HG03521 (cell line): ENCODE results near the gene TRO.

Experiments used
- ATAC-seq: cut with Tn5 transposase; IDR thresholded peaks from one replicate; pipeline ENCODE4 v1.9.1; 2021; ENCODE audit warnings: mild to moderate bottlenecking, moderate library complexity; ENCODE audit not compliant: unreplicated experiment

The TRO gene, protein sequence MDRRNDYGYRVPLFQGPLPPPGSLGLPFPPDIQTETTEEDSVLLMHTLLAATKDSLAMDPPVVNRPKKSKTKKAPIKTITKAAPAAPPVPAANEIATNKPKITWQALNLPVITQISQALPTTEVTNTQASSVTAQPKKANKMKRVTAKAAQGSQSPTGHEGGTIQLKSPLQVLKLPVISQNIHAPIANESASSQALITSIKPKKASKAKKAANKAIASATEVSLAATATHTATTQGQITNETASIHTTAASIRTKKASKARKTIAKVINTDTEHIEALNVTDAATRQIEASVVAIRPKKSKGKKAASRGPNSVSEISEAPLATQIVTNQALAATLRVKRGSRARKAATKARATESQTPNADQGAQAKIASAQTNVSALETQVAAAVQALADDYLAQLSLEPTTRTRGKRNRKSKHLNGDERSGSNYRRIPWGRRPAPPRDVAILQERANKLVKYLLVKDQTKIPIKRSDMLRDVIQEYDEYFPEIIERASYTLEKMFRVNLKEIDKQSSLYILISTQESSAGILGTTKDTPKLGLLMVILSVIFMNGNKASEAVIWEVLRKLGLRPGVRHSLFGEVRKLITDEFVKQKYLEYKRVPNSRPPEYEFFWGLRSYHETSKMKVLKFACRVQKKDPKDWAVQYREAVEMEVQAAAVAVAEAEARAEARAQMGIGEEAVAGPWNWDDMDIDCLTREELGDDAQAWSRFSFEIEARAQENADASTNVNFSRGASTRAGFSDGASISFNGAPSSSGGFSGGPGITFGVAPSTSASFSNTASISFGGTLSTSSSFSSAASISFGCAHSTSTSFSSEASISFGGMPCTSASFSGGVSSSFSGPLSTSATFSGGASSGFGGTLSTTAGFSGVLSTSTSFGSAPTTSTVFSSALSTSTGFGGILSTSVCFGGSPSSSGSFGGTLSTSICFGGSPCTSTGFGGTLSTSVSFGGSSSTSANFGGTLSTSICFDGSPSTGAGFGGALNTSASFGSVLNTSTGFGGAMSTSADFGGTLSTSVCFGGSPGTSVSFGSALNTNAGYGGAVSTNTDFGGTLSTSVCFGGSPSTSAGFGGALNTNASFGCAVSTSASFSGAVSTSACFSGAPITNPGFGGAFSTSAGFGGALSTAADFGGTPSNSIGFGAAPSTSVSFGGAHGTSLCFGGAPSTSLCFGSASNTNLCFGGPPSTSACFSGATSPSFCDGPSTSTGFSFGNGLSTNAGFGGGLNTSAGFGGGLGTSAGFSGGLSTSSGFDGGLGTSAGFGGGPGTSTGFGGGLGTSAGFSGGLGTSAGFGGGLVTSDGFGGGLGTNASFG (N-terminal part only)

DNA sequence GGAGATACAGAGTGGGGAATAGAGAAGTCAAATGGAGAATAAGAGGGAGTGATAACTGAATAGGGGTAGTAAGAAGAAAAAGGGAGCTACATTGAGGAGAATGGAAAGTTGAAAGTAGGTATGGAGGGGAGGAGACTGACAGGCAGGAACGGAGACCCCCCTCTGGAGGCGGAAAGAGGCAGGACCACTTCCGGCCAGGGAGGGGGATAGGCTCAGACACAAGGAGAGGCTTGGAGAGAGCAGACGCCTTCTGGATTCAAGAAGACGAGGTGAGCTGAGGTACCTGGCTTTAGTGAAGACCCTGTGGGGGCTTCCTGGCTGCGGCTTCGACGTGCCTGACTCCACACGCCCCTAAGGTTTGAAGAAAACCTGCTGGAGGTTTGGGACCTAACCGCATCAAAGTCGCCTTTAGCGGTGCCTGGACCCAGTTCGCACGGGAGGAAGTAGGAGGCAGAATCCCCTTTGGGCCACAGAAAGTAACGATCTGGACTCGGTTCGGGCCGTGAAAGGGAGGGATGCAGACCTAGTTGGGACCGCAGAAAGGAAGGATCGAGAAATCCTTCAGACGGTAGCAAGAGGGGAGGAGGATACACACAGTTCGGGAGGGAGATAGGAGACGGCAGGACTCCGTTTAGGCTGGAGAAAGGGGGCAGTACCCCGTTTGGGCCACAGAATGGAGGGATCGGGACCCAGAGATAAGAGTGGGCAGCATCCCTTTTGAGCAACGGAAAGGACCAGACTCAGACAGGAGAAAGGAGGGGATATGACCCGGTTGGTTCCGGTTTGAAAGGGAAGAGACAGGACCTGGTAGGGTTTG lies at the start of gene TRO:
TSS of gene TRO (plus strand) at position 215 of the 817 bp plus-strand sequence. CDS start 1,423 bp downstream, outside the sequence.
- no peak for ATAC-seq

DNA sequence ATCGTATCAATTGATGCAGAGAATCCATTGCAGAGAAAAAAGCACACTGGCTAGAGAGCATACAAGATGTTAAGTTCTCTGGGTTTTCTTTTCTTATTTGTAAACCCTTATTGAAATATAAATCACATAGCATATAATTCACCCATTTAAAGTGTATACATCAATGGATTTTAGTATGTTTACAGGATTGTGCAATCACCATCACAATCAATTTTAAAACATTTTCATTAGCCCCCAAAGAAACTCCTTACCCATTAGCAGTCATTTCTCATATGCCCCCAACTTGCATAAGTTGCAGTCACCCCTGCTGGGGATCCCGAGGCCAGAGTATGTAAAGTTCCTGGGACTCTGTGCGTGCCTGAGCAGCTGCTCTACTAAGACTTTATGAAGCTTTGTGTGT lies 34.9 kb upstream of the TRO start:
- no peak for ATAC-seq

DNA sequence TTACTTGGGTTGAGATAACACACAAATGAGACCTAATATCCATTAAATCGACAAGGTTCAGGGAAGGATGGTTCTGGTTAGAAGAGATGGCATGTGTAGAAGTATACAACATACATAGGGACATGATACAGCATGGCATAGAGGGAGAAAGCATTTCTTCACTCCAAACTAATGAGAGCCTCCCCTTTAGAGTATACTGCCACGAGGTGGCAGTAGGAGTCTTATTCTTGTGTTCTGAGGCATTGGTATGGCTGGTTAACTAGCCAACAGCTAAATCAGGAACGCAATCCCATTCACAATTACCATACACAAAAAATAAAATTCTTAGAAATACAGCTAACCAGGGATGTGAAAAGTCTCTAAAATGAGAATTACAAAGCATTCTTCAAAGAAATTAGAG lies 29.1 kb upstream of the TRO start:
- ATAC-seq: no peak

DNA sequence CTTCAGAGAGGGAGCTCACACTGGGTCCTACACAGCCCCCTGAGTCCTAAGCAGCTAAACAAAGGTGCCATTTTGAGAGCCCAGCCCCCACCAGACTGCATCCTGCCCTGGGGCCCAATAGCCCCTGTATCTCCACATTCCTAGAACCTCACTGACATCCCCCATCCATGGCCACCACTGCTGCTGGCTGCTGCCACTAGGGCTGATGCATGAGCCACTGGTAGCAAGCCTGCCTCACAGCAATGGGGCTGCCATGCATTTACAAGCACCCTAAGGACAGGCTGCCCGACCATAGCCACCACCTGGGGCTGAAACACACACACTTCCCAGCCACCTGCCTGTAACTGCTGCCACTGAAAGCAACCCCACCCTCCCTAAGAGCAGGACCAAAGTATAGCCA lies 26.5 kb upstream of the TRO start:
- ATAC-seq: no peak

DNA sequence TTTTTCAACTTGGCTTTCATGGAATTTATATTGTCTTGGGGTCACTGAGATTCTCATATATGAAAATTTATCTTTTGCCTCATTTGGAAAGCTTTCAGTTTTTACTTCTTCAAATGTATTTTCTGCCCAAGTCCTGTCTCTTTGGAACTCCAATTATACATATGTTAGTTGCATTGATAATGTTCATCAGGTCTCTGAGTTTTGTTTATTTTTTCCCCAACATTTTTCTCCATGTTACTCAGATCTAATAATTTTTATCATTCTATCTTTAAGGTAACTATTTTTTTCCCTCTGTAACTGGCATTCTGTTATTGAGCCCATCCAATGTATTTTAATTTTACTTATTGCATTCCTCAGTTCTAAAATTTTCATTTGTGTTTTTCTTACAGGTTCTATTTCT lies 10.7 kb upstream of the TRO start:
- ATAC-seq: no peak

DNA sequence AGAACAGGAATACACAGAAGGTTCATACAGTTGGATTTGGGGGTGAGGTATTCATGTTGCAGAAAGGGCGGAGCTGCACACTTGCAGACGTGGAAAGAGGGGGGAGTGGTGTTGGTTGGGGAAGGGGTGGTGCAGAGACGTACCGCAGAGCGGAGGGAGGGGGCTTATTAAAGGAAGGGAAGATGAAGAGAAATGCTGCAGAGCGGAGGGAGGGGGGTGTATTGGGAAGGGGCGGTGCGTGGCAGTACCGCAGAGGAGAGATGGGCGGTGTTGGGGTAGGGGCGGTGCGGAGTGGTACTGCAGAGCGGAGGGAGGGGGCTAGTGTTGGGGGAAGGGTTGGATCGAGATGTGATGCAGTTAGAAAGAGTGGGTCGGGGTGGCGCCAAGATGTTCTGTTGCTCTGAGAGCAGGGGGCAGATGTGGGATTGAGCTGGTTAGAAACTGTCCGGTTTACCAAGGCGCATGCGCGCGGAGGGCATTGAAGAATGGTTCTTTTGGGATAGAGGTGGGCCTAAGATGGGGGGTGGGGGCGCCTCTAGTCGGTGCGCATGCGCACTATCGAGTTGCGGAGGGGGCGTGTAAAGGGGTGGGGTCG lies 900 bp downstream of the TRO start:
- peak; percentile 51 for ATAC-seq

DNA sequence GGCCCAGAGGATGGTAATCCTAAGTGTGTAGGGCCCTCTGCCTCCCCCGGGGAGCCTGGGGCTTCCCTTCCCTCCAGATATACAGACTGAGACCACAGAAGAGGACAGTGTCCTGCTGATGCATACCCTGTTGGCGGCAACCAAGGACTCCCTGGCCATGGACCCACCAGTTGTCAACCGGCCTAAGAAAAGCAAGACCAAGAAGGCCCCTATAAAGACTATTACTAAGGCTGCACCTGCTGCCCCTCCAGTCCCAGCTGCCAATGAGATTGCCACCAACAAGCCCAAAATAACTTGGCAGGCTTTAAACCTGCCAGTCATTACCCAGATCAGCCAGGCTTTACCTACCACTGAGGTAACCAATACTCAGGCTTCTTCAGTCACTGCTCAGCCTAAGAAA lies 1.9 kb downstream of the TRO start:
- no peak for ATAC-seq

DNA sequence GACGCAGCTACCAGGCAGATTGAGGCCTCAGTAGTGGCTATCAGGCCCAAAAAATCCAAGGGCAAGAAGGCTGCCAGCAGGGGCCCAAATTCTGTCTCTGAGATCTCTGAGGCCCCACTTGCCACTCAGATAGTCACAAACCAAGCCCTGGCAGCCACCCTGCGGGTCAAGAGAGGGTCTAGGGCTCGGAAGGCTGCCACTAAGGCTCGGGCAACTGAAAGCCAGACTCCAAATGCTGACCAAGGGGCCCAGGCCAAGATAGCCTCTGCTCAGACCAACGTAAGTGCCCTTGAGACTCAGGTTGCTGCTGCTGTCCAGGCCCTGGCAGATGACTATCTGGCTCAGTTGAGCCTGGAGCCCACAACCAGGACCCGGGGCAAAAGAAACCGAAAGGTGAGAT lies 2.8 kb downstream of the TRO start:
- ATAC-seq: no peak

DNA sequence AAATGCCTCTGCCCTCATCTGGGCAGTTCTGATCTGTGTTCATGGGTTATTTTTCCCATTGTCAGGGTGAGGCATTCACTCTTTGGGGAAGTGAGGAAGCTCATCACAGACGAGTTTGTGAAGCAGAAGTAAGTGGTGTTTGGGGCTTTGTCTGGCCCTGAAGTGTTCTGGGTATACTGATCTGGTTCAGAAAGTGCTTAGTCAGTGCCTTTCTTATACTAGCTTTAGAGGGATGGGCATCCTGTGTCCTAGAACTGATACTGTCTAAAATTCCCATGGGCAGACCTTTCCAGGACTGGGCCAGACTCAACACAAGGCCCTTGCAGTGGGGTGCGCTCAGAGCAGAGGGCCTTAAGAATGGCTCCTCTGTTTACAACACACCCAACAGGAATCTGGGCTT lies 6.4 kb downstream of the TRO start:
- no peak for ATAC-seq

DNA sequence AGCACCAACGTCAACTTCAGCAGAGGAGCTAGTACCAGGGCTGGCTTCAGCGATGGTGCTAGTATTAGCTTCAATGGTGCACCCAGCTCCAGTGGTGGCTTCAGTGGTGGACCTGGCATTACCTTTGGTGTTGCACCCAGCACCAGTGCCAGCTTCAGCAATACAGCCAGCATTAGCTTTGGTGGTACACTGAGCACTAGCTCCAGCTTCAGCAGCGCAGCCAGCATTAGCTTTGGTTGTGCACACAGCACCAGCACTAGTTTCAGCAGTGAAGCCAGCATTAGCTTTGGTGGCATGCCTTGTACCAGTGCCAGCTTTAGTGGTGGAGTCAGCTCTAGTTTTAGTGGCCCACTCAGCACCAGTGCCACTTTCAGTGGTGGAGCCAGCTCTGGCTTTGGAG lies 8.3 kb downstream of the TRO start:
- no peak for ATAC-seq

DNA sequence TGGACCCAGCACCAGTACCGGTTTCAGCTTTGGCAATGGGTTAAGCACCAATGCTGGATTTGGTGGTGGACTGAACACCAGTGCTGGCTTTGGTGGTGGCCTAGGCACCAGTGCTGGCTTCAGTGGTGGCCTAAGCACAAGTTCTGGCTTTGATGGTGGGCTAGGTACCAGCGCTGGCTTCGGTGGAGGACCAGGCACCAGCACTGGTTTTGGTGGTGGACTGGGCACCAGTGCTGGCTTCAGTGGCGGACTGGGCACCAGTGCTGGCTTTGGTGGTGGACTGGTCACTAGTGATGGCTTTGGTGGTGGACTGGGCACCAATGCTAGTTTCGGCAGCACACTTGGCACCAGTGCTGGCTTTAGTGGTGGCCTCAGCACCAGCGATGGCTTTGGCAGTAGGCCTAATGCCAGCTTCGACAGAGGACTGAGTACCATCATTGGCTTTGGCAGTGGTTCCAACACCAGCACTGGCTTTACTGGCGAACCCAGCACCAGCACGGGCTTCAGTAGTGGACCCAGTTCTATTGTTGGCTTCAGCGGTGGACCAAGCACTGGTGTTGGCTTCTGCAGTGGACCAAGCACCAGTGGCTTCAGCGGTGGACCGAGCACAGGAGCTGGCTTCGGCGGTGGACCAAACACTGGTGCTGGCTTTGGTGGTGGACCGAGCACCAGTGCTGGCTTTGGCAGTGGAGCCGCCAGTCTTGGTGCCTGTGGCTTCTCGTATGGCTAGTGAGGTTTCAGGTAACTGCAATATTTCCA lies 9.8 kb downstream of the TRO start:
- ATAC-seq: no peak

DNA sequence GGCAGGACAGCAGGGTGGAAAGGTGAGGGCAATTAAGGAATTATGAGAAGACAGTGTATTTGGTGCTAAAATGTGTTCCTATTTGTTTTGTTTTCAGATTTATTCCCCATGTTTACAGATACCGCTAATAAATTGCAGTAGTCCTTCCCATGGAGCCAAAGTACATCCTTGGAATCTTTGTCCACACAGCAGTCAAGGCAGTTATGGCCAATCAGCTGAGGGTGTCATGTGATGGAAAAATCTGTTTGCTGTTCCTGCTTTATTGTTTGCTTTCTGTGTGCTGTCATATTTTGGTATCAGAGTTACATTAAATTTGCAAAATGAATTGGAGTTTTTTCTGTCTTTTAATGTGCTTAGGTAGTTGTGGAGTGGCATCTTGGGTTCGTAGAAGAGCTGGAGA lies 10.5 kb downstream of the TRO start:
- no peak for ATAC-seq

DNA sequence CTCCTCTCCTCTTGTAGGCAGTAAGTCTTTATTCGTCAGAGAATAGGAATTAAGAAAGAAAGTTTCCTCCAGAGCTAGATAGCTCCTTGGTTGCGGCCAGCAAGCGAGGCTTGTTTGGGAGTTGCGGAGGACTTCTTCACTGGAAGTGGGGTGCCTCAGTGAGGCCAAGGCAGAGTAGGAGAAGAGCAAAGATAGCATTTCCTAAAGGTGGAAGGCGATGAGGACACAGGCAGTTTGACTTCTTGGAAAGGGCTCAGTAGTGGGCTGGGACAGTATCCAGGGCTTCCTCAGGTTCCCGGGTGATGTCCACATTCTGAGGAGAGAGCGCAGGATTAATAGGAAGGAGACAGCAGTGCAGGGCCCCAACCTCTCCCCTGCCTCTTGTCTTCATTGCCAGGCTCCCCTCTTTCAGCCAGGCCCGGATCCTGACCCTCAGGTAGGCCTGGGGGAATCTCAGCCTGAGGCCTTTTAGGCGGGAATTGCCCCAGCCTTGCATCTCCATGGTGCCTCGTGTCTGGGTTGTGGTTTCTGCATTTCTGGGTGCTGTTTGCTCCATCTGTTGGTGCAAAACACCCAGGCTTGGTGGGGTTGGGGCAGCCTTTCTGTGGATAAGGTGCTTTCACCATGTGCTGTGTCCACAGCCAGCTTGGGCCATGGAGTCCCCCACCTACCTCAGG lies 12.7 kb downstream of the TRO start:
- no peak for ATAC-seq

DNA sequence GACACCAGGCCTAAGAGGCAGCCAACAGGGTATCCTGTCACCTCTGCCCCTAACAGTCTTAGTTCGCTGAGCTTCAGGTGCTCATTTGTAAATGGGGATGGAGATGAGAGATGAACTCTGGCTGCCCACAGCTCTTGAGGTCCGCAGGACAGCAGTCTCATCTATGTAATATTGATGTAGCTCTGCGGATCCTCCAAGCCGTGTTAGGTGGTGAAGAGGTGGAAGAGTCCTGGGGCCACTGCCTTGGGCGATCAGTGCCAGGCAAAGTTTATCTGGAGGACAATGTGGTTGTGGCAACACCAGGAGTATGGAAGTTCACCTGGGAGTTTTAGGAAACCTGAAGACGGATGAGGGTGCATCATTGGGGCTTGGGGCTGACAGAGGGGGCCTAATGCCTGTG lies 13.4 kb downstream of the TRO start:
- ATAC-seq: no peak

DNA sequence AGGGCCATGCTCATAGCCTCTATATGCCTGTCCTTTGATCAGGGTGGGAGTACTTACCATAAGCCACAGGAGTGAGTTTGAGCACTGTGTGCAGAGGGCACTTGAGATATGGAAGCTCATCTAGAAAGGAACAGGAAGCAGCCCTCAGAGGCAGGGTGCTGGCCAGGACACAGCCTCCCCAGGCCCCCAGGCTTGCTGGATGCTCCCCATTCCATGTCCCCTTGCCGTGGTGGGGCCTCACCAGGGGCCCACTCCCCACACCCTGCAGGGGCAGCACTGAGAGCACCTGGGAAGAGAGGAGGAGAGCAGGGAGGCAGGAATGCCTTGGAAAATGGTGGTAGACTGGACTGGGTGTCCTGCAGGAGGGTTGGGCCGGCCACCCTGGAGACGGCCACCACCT lies 14.3 kb downstream of the TRO start:
- ATAC-seq: no peak

DNA sequence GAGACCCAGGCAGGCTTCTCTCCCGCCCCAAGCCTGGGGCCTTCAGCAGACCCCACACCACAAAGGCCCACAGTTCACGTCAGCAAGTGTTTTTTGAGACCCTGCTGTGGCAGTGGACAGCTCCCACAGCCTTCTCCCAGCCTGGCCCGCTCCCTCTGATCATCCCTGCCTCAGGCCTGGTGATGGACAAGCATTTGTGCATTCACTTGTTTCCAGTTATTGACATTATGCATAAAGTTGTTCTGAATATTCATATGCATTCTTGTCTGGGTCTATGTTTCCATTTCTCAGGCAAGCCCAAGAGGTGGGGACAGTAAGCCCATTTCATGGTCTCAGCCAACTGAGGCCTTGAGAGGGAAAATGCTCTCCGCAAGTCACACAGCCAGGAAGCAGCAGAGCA lies 14.7 kb downstream of the TRO start:
- ATAC-seq: no peak

DNA sequence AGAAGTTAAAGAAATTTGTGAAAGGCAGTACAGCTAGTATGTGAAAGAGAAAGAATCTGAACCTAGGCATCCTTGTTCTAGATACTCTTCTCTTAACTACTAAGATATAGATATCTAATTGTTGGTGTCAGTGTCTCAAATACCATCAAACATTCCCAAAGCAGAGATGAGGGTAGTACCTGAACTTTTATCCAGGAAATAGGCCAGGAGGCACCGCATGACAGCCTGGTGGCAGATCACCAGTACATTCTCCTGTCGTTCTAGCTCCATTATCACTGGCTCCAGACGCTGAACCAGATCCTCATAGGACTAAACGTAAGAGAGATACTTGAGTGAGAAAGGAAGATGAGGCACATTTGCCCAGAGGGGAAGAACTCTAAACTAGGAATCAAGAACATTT lies 16.8 kb downstream of the TRO start:
- ATAC-seq: no peak

DNA sequence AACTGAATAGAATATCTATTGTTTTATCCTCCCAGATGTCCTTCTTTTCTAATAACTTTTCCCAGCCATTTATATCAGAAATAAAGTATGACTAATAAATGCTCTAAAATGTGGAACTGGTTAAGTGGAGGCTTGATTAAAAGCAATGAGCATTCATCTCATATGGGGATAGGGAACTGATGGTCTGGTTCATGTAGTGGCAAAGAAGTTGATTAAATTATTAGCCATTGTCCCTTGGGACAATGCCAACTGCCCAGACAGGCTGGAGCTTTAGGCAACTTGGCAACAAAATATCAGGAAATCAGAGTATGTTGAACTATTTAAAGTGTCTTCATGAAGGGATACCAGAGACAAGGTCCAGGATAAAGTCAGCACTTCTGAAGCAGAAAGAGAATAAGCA lies 24.2 kb downstream of the TRO start:
- ATAC-seq: no peak

DNA sequence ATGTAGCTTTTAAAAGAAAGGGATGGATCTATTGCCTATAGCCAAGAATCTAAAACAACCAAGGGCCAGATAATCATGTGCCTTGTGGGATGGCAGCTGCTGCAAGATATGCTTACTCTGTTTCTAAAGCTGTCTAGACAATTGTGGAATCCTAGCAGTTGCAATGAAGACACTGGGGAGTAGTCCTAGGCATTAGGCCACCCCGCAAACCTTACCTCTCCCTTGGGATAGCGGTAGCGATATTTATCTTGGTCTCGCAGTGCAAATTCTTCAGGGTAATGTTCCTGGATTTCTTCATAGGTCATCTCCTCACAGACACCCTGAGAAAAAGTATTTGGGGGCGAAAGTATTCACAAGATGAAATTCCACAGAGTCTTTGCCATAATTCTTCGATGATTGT lies 24.6 kb downstream of the TRO start:
- ATAC-seq: no peak
